ENCODE results near the gene C7orf57.

DNA sequence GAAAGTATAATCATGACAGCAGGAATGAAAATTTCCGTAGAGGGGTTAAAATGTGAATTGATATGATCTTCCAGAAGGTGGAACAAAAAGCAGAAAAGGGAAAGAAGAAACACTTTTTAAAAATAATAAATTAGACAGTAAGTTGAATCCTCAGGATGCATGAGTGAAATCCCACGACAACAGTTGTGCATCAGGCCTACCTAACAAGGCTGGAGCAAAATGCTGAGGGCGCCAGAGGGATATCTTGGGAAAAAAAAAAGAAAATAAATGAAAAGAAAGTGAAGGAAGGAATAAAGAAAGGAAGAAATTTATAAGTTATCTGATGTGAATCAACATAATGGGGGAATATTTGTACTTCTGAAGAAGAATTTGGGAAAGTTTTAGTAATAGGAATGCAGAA lies 42.9 kb upstream of the C7orf57 start:
- TF ChIP-seq POLR2A (IDR thresholded peaks at IDR 0.05): no peak
- TF ChIP-seq, protein P1, sequence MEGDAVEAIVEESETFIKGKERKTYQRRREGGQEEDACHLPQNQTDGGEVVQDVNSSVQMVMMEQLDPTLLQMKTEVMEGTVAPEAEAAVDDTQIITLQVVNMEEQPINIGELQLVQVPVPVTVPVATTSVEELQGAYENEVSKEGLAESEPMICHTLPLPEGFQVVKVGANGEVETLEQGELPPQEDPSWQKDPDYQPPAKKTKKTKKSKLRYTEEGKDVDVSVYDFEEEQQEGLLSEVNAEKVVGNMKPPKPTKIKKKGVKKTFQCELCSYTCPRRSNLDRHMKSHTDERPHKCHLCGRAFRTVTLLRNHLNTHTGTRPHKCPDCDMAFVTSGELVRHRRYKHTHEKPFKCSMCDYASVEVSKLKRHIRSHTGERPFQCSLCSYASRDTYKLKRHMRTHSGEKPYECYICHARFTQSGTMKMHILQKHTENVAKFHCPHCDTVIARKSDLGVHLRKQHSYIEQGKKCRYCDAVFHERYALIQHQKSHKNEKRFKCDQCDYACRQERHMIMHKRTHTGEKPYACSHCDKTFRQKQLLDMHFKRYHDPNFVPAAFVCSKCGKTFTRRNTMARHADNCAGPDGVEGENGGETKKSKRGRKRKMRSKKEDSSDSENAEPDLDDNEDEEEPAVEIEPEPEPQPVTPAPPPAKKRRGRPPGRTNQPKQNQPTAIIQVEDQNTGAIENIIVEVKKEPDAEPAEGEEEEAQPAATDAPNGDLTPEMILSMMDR (IDR thresholded peaks at IDR 0.05): no peak
